ENCODE measurements around the gene KLHL22. TPM values are rescaled to one million over a fixed set of nuclear protein-coding genes. Genes with fewer than 3 reads are reported as not detected.

Gene KLHL22
- total RNA-seq, 1 donor from 2014 or later: 16.1 TPM

GRCh38 chr22:20434264-20434751, 61.3 kb downstream of the KLHL22 start:
- Histone ChIP-seq H3K27me3 (ENCODE audit: low read depth) (peaks cover 52% of the 10 kb centered on the region), H3K4me3 (no peak overlapping the region), H3K27ac (replicated peaks) (no peak overlapping the region), H3K9me3 (replicated peaks) (no peaks in the 10 kb centered on the region), H3K36me3 (peaks cover 4% of the 10 kb centered on the region), H3K4me1 (peaks cover 68% of the 10 kb centered on the region)
- intact Hi-C loops (cut with micrococcal nuclease): no loop called here
- TF ChIP-seq CTCF (IDR thresholded peaks at IDR 0.05; ENCODE audit: borderline replicate concordance): no peak
- no peak for DNase-seq

- H3K27me3 ChIP-seq (ENCODE audit: low read depth): peaks cover 52% of the 10 kb centered on the region
- no peak for DNase-seq
- no peak for TF ChIP-seq CTCF (IDR thresholded peaks at IDR 0.05; ENCODE audit: borderline replicate concordance)
- H3K9me3 ChIP-seq (replicated peaks): no peaks in the 10 kb centered on the region
- no peak overlapping the region for H3K4me3 ChIP-seq
- intact Hi-C loops (cut with micrococcal nuclease): no loop called here
- H3K4me1 ChIP-seq: peaks cover 66% of the 10 kb centered on the region
- H3K36me3 ChIP-seq: peaks cover 9% of the 10 kb centered on the region
- no peak overlapping the region for H3K27ac ChIP-seq (replicated peaks)
Observed at GRCh38 chr22:20433686-20434241, 61.8 kb downstream of the KLHL22 start.

- no peak for DNase-seq
- Histone ChIP-seq H3K27ac (replicated peaks) (no peak overlapping the region), H3K27me3 (ENCODE audit: low read depth) (peaks cover 52% of the 10 kb centered on the region), H3K36me3 (peaks cover 14% of the 10 kb centered on the region), H3K9me3 (replicated peaks) (no peaks in the 10 kb centered on the region), H3K4me3 (no peak overlapping the region), H3K4me1 (peaks cover 60% of the 10 kb centered on the region)
- TF ChIP-seq CTCF (IDR thresholded peaks at IDR 0.05; ENCODE audit: borderline replicate concordance): no peak
- intact Hi-C loops (cut with micrococcal nuclease): no loop called here
Observed at GRCh38 chr22:20433191-20433590, 62.4 kb downstream of the KLHL22 start.

- no peak overlapping the region for H3K4me3 ChIP-seq
- peaks cover 14% of the 10 kb centered on the region for H3K36me3 ChIP-seq
- no peaks in the 10 kb centered on the region for H3K9me3 ChIP-seq (replicated peaks)
- peaks cover 50% of the 10 kb centered on the region for H3K27me3 ChIP-seq (ENCODE audit: low read depth)
- DNase-seq: no peak
- intact Hi-C loops (cut with micrococcal nuclease): no loop called here
- H3K27ac ChIP-seq (replicated peaks): no peak overlapping the region
- H3K4me1 ChIP-seq: peaks cover 53% of the 10 kb centered on the region
- no peak for TF ChIP-seq CTCF (IDR thresholded peaks at IDR 0.05; ENCODE audit: borderline replicate concordance)
Observed at GRCh38 chr22:20432244-20432686, 63.3 kb downstream of the KLHL22 start.

- no peaks in the 10 kb centered on the region for H3K9me3 ChIP-seq (replicated peaks)
- peaks cover 47% of the 10 kb centered on the region for H3K4me1 ChIP-seq
- no peak overlapping the region for H3K27ac ChIP-seq (replicated peaks)
- H3K36me3 ChIP-seq: peaks cover 14% of the 10 kb centered on the region
- peak overlapping the region; percentile 55 for H3K4me3 ChIP-seq
- TF ChIP-seq CTCF (IDR thresholded peaks at IDR 0.05; ENCODE audit: borderline replicate concordance): no peak
- intact Hi-C loops (cut with micrococcal nuclease): no loop called here
- H3K27me3 ChIP-seq (ENCODE audit: low read depth): peaks cover 44% of the 10 kb centered on the region
- no peak for DNase-seq
Observed at GRCh38 chr22:20431511-20432192, 63.9 kb downstream of the KLHL22 start.

Data from left ventricle myocardium inferior (tissue), 1 donor.